ENCODE data around the gene GPR108.
A peak's percentile ranks its signal among the peaks of the same experiment; 100 is the strongest.
"Not testable (repeated sequence)": the region's sequence is repeated elsewhere in the genome, so short reads cannot be mapped to it uniquely, and the experiment has no call there.

Gene GPR108

GRCh38 chr19:6737284-6737872, at the start of gene GPR108:
GPR108 (minus strand) TSS chr19:6737580; CDS start chr19:6737576, 4 bp downstream.
- DNase-seq (ENCODE audit: low read depth), result peak; percentile 100

GRCh38 chr19:6779206-6779605, 41.8 kb upstream of the GPR108 start:
- no peak for DNase-seq (ENCODE audit: low read depth)

GRCh38 chr19:6778386-6778785, 41.0 kb upstream of the GPR108 start:
- DNase-seq (ENCODE audit: low read depth), result no peak

- no peak for DNase-seq (ENCODE audit: low read depth)
These were observed 40.1 kb upstream of the GPR108 start for GRCh38 chr19:6777434-6777833.

GRCh38 chr19:6776999-6777398, 39.6 kb upstream of the GPR108 start:
- DNase-seq (ENCODE audit: low read depth), result no peak

GRCh38 chr19:6776045-6776444, 38.7 kb upstream of the GPR108 start:
- not testable (repeated sequence) for DNase-seq (ENCODE audit: low read depth)

GRCh38 chr19:6774821-6775707, 37.7 kb upstream of the GPR108 start:
- DNase-seq (ENCODE audit: low read depth), result no peak

GRCh38 chr19:6773323-6773931, 36.0 kb upstream of the GPR108 start:
- peak; percentile 29 for DNase-seq (ENCODE audit: low read depth)

GRCh38 chr19:6772866-6773322, 35.5 kb upstream of the GPR108 start:
- DNase-seq (ENCODE audit: low read depth), result no peak

GRCh38 chr19:6772028-6772865, 34.9 kb upstream of the GPR108 start, which contains the start of gene VAV1:
VAV1 (plus strand) TSS chr19:6772708; CDS start chr19:6772808, 100 bp downstream.
- peak; percentile 77 for DNase-seq (ENCODE audit: low read depth)

GRCh38 chr19:6771648-6772027, 34.3 kb upstream of the GPR108 start:
- not testable (repeated sequence) for DNase-seq (ENCODE audit: low read depth)

- DNase-seq (ENCODE audit: low read depth), result no peak
These were observed 31.7 kb upstream of the GPR108 start for GRCh38 chr19:6769006-6769619.

GRCh38 chr19:6768236-6768785, 30.9 kb upstream of the GPR108 start:
- DNase-seq (ENCODE audit: low read depth), result no peak

GRCh38 chr19:6767357-6768235, 30.2 kb upstream of the GPR108 start, which contains the start of gene SH2D3A:
SH2D3A (minus strand) TSS chr19:6767435; CDS start chr19:6763748, 3,687 bp downstream.
- DNase-seq (ENCODE audit: low read depth), result peak; percentile 98

GRCh38 chr19:6767081-6767356, 29.6 kb upstream of the GPR108 start:
- no peak for DNase-seq (ENCODE audit: low read depth)

GRCh38 chr19:6766357-6767080, 29.1 kb upstream of the GPR108 start:
- DNase-seq (ENCODE audit: low read depth), result no peak

- DNase-seq (ENCODE audit: low read depth), result no peak
These were observed 28.5 kb upstream of the GPR108 start for GRCh38 chr19:6765738-6766356.

- DNase-seq (ENCODE audit: low read depth), result not testable (repeated sequence)
These were observed 24.9 kb upstream of the GPR108 start for GRCh38 chr19:6762253-6762797.

All from T-helper 22 cell (primary cell).